PC-9 (cell line): ENCODE data around the gene FNDC3B. TPM values are rescaled to one million over a fixed set of nuclear protein-coding genes. Genes with fewer than 3 reads are reported as not detected.

Source experiments
- BruUV-seq: library from RNA; stranded (reverse); fragments of 400-500 nt; replicated peaks from 2 replicates; lab custom pipeline; 2021; lab: Mats Ljungman, UMichigan
- CTCF ChIA-PET: fragments of 300-600 bp; sonication (Branson Sonifier 250); formaldehyde crosslinking; loops from one replicate; lab custom pipeline; 2022; ENCODE audit warnings: antibody characterized with exemption; lab: Charles Lee
- POLR2A ChIA-PET: fragments of 300-600 bp; sonication (Branson Sonifier 250); formaldehyde crosslinking; loops from one replicate; lab custom pipeline; 2022; ENCODE audit warnings: antibody characterized with exemption; ENCODE audit not compliant: unreplicated experiment; lab: Charles Lee
- DNase-seq, 2 experiments: peaks; one replicate each; pipeline versions ENCODE4 v3.0.0 to v3.0.0-alpha.2; 2015 to 2022; ENCODE audit warnings: mixed read lengths in 1 of 2
- H2AFZ ChIP-seq: fragments of 200-600 bp; sonication (generic); 2 replicates; pipeline ENCODE4 v1.8.1; 2017; ENCODE audit warnings: antibody characterized with exemption
- H3F3A ChIP-seq: fragments of 200-600 bp; sonication (generic); 2 replicates; pipeline ENCODE4 v1.8.1; 2017; ENCODE audit warnings: antibody characterized with exemption, mild to moderate bottlenecking, low read depth; ENCODE audit not compliant: insufficient read depth
- H3K27ac ChIP-seq: fragments of 200-600 bp; sonication (generic); 2 replicates; pipeline ENCODE4 v1.6.1; 2016; ENCODE audit warnings: mixed run types
- H3K27me3 ChIP-seq: fragments of 200-600 bp; sonication (generic); 2 replicates; pipeline ENCODE4 v1.6.1; 2016; ENCODE audit warnings: low read depth, mixed run types; ENCODE audit not compliant: insufficient read depth
- H3K36me3 ChIP-seq: fragments of 200-600 bp; sonication (generic); 2 replicates; pipeline ENCODE4 v1.6.1; 2016; ENCODE audit warnings: low read depth, mixed run types
- H3K4me1 ChIP-seq: fragments of 200-600 bp; sonication (generic); replicated peaks from 2 replicates; pipeline ENCODE4 v1.6.1; 2016; ENCODE audit warnings: mixed run types; ENCODE audit not compliant: insufficient read depth
- H3K4me2 ChIP-seq: fragments of 200-600 bp; sonication (generic); 2 replicates; pipeline ENCODE4 v1.6.1; 2017; ENCODE audit warnings: mixed run types
- H3K4me3 ChIP-seq: fragments of 200-600 bp; sonication (generic); 2 replicates; pipeline ENCODE4 v1.6.1; 2016; ENCODE audit warnings: mixed run types
- H3K79me2 ChIP-seq: fragments of 200-600 bp; sonication (generic); 2 replicates; pipeline ENCODE4 v1.6.1; 2017; ENCODE audit warnings: low read depth, mixed run types
- H3K9me2 ChIP-seq: fragments of 200-600 bp; sonication (generic); 2 replicates; pipeline ENCODE4 v1.8.1; 2017; ENCODE audit warnings: mild to moderate bottlenecking; ENCODE audit not compliant: insufficient read depth
- H3K9me3 ChIP-seq: fragments of 200-600 bp; sonication (generic); 2 replicates; pipeline ENCODE4 v1.8.1; 2016; ENCODE audit warnings: low read depth; ENCODE audit not compliant: insufficient read depth
- H4K20me1 ChIP-seq: fragments of 200-600 bp; sonication (generic); 2 replicates; pipeline ENCODE4 v1.8.1; 2017; ENCODE audit not compliant: insufficient read depth
- EZH2 ChIP-seq: fragments of 200-600 bp; sonication (generic); IDR thresholded peaks from 2 replicates; pipeline ENCODE4 v1.8.0; 2017; ENCODE audit warnings: antibody characterized with exemption, low read depth
- intact Hi-C: fragments of 100-400 bp; cut with micrococcal nuclease; formaldehyde crosslinking; loops from one replicate; pipeline ENCODE4 v1.10.0; 2022; ENCODE audit not compliant: unreplicated experiment
- total RNA-seq: library from RNA; stranded (reverse); gene quantifications from 2 replicates; pipeline ENCODE4 v1.2.3, GENCODE V29; 2021
- TF ChIP-seq, protein P1 (sequence below): fragments of 200-600 bp; sonication (generic); conservative IDR thresholded peaks from 2 replicates; pipeline ENCODE4 v1.6.1; 2017; ENCODE audit warnings: mixed run types, antibody characterized with exemption, mild to moderate bottlenecking, moderate library complexity

Gene FNDC3B
- total RNA-seq, 1 experiment from 2014 or later, result 106 TPM

DNA sequence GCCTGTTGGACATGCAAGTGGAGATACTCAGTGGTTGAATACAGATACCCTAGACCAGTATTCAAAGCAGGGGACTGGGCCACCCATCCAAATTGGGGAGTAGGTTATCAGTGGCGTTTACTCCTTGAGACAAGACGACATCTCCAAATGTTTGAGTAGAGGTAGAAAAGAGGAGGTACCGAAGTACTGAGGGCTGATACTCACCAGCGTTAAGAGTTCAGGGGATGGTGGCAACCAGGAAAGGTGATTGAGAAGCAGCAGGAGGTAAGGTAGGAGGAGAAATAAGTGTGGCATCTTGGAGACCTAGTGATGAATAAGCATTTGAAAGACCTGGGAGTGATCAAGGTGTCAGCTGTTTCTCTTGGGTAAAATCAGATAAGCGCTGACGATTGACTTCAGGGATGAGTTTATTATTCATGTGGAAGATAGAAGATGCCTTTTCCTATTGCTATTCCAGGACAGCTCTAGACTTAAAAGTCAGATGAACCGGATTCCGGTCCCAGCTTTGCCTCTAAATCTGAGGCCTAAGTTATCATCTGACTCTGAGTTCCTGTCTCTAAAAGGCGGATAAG lies 312.6 kb downstream of the FNDC3B start:
- H3K27me3 ChIP-seq, result no peaks in the 10 kb centered on the region
- H3K4me3 ChIP-seq, result no peak overlapping the region
- peaks cover 72% of the 10 kb centered on the region for H3F3A ChIP-seq
- DNase-seq, result peak in 1 of 2 experiments; percentile 23
- H3K4me2 ChIP-seq, result no peak overlapping the region
- H3K9me3 ChIP-seq, result no peaks in the 10 kb centered on the region
- peaks cover 41% of the 10 kb centered on the region for H3K4me1 ChIP-seq
- H3K9me2 ChIP-seq, result no peaks in the 10 kb centered on the region
- no peaks in the 10 kb centered on the region; the same call in 1 of the 2 replicates for H4K20me1 ChIP-seq
- H3K36me3 ChIP-seq, result peaks cover 84% of the 10 kb centered on the region
- ChIA-PET POLR2A (interaction anchor here (0.6 kb wide), 1 partner anchor 19 kb away, joined by 3 read pairs; no protein-coding TSS in a partner anchor), CTCF (no interaction called here)
- no TSS peak for BruUV-seq
- H3K79me2 ChIP-seq, result peaks cover 15% of the 10 kb centered on the region; the same call in 1 of the 2 replicates
- no peak overlapping the region for H2AFZ ChIP-seq
- H3K27ac ChIP-seq, result no peak overlapping the region
- intact Hi-C loops, result no loop called here
- TF ChIP-seq, protein P1, sequence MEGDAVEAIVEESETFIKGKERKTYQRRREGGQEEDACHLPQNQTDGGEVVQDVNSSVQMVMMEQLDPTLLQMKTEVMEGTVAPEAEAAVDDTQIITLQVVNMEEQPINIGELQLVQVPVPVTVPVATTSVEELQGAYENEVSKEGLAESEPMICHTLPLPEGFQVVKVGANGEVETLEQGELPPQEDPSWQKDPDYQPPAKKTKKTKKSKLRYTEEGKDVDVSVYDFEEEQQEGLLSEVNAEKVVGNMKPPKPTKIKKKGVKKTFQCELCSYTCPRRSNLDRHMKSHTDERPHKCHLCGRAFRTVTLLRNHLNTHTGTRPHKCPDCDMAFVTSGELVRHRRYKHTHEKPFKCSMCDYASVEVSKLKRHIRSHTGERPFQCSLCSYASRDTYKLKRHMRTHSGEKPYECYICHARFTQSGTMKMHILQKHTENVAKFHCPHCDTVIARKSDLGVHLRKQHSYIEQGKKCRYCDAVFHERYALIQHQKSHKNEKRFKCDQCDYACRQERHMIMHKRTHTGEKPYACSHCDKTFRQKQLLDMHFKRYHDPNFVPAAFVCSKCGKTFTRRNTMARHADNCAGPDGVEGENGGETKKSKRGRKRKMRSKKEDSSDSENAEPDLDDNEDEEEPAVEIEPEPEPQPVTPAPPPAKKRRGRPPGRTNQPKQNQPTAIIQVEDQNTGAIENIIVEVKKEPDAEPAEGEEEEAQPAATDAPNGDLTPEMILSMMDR, result no peak
- no peak for TF ChIP-seq EZH2

DNA sequence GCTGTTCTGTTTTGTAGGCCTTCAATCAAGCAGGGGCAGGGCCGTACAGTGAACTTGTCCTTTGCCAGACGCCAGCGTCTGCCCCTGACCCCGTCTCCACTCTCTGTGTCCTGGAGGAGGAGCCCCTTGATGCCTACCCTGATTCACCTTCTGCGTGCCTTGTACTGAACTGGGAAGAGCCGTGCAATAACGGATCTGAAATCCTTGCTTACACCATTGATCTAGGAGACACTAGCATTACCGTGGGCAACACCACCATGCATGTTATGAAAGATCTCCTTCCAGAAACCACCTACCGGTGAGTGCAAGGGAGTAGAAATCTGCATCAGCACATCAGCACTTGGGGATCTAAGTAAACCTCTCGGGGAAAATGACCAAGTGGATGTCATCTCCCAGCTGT lies 313.4 kb downstream of the FNDC3B start:
- H3K27ac ChIP-seq, result no peak overlapping the region
- no peak overlapping the region for H3K4me3 ChIP-seq
- H3K4me1 ChIP-seq, result peaks cover 33% of the 10 kb centered on the region
- no TSS peak for BruUV-seq
- no peak overlapping the region for H3K4me2 ChIP-seq
- intact Hi-C loops, result no loop called here
- peaks cover 68% of the 10 kb centered on the region for H3F3A ChIP-seq
- no peaks in the 10 kb centered on the region for H3K27me3 ChIP-seq
- H4K20me1 ChIP-seq, result no peaks in the 10 kb centered on the region; the same call in 1 of the 2 replicates
- no peaks in the 10 kb centered on the region for H3K9me2 ChIP-seq
- DNase-seq, result no peak
- ChIA-PET CTCF (no interaction called here), POLR2A (no interaction called here)
- H2AFZ ChIP-seq, result no peak overlapping the region
- peaks cover 21% of the 10 kb centered on the region for H3K79me2 ChIP-seq
- peaks cover 84% of the 10 kb centered on the region for H3K36me3 ChIP-seq
- H3K9me3 ChIP-seq, result no peaks in the 10 kb centered on the region
- TF ChIP-seq, protein P1, result no peak
- TF ChIP-seq EZH2, result no peak

DNA sequence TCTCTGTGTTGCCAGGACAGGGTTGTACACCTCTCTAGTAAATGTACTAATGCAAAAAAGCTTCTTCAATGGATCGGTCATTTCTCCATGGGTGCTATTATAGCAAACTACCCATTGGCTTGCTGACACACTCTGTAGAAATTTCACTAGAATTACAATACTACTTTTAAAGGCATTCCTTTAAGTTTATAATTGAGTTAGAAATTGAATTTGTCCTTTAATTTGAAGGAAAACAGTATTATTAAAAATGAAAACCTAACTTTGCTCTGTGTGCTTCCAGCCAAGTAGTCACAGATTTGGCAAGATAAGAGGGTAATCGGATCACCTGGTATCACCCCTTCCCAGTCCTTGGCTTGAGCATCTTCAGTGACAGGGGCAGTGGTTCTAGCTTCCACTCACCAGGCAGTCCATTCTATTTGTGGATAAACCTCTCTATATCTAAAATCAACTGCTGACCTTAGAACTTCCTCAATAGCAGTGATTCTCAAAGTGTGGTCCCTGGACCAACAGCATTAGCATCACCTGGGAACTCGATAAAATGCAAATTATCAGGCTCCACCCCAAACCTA lies 315.6 kb downstream of the FNDC3B start:
- Histone ChIP-seq H3K9me2 (no peaks in the 10 kb centered on the region), H3K4me1 (peaks cover 20% of the 10 kb centered on the region), H3K27ac (peak overlapping the region; percentile 36), H2AFZ (no peak overlapping the region), H3F3A (peaks cover 62% of the 10 kb centered on the region), H3K79me2 (peaks cover 17% of the 10 kb centered on the region), H3K36me3 (peaks cover 78% of the 10 kb centered on the region), H3K9me3 (no peaks in the 10 kb centered on the region), H4K20me1 (peaks cover 7% of the 10 kb centered on the region), H3K4me3 (no peak overlapping the region), H3K27me3 (no peaks in the 10 kb centered on the region), H3K4me2 (no peak overlapping the region)
- intact Hi-C loops, result loop anchor here (5.0 kb wide), 3 partner anchors 242 to 397 kb away; partner anchors contain the start of gene ECT2
- BruUV-seq, result no TSS peak
- ChIA-PET POLR2A (no interaction called here), CTCF (no interaction called here)
- DNase-seq, result no peak
- TF ChIP-seq EZH2, result no peak
- TF ChIP-seq, protein P1, result no peak
